Measurements from ENCODE around the gene ATP2B3.

The ATP2B3 gene

GRCh38 chrX:153576961-153577360, 59.5 kb downstream of the ATP2B3 start:
- DNase-seq: no peak

- no peak for DNase-seq
These were observed 60.9 kb downstream of the ATP2B3 start for GRCh38 chrX:153578200-153578835.

- DNase-seq: no peak
These were observed 61.4 kb downstream of the ATP2B3 start for GRCh38 chrX:153578889-153579288.

GRCh38 chrX:153580700-153581386, 63.4 kb downstream of the ATP2B3 start:
- DNase-seq: no peak

GRCh38 chrX:153582896-153583295, 65.5 kb downstream of the ATP2B3 start:
- peak; percentile 22 for DNase-seq

GRCh38 chrX:153583433-153583832, 66.0 kb downstream of the ATP2B3 start:
- DNase-seq: no peak

GRCh38 chrX:153585827-153586226, 68.4 kb downstream of the ATP2B3 start:
- no peak for DNase-seq

GRCh38 chrX:153587342-153587741, 69.9 kb downstream of the ATP2B3 start:
- DNase-seq: no peak

GRCh38 chrX:153588021-153588781, 70.8 kb downstream of the ATP2B3 start:
- DNase-seq: no peak

- no peak for DNase-seq
These were observed 71.5 kb downstream of the ATP2B3 start for GRCh38 chrX:153588782-153589446.

GRCh38 chrX:153590961-153591956, 73.8 kb downstream of the ATP2B3 start:
- no peak for DNase-seq

GRCh38 chrX:153592091-153592833, 74.8 kb downstream of the ATP2B3 start:
- no peak for DNase-seq

- no peak for DNase-seq
These were observed 75.7 kb downstream of the ATP2B3 start for GRCh38 chrX:153592966-153593688.

GRCh38 chrX:153593811-153594500, 76.5 kb downstream of the ATP2B3 start:
- DNase-seq: no peak

- DNase-seq: no peak
These were observed 77.9 kb downstream of the ATP2B3 start for GRCh38 chrX:153595387-153595786.

GRCh38 chrX:153595859-153596857, 78.7 kb downstream of the ATP2B3 start:
- no peak for DNase-seq

- no peak for DNase-seq
These were observed 79.7 kb downstream of the ATP2B3 start for GRCh38 chrX:153596981-153597750.
